ENCODE measurements around the gene FLYWCH2.
"Not testable (repeated sequence)": the region's sequence is repeated elsewhere in the genome, so short reads cannot be mapped to it uniquely, and the experiment has no call there.

Gene FLYWCH2

GRCh38 chr16:2911638-2912329, 28.8 kb downstream of the FLYWCH2 start, which contains the start of gene FLYWCH1:
TSS of gene FLYWCH1 (plus strand) at chr16:2911931. CDS start at chr16:2929686, 17,755 bp downstream.
- peak; percentile 78 to 99 (median 97) for DNase-seq

GRCh38 chr16:2912330-2913199, 29.6 kb downstream of the FLYWCH2 start:
- DNase-seq = peak in 20 of 58 donors; percentile 4 to 57 (median 36)

DNA sequence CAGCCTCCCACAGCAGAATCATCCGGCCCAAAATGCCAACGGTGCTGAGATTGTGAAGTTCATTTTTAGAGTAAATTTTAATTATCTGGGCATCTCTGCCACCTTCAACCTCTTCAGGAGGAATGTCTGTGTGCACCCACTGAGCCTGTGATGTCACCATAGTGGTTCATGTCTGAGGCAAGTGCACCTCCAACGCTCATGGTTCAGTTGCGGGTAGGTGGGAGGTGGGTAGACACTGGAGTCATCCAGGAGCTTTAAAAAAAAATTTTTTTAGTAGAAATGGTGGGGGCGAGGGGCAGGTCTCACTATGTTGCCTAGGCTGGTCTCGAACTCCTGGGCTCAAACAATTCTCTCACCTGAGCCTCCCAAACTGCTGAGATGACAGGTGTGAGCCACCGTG, 30.6 kb downstream of the FLYWCH2 start:
- DNase-seq = peak in 1 of 58 donors; percentile 12

DNA sequence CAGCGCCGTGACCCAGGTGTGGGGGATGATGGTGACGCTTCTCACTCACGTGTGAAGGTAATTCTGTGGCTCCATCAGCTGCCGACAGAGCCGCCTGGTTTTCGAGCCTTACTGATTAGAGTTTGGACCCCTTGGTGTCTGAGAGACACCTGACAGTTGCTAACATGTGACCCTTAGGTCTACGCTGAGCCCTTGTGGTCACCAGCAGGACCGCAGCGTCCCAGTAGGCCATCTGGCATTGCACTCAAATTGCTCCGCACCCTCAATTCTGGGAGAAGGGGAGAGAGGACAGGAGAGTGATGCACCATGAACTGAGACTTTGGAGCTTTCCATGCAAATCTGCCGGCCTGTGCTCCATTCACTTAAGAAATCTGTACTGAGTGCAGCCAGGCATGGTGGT, 31.2 kb downstream of the FLYWCH2 start:
- DNase-seq = no peak

GRCh38 chr16:2915196-2915929, 32.3 kb downstream of the FLYWCH2 start:
- no peak for DNase-seq

DNA sequence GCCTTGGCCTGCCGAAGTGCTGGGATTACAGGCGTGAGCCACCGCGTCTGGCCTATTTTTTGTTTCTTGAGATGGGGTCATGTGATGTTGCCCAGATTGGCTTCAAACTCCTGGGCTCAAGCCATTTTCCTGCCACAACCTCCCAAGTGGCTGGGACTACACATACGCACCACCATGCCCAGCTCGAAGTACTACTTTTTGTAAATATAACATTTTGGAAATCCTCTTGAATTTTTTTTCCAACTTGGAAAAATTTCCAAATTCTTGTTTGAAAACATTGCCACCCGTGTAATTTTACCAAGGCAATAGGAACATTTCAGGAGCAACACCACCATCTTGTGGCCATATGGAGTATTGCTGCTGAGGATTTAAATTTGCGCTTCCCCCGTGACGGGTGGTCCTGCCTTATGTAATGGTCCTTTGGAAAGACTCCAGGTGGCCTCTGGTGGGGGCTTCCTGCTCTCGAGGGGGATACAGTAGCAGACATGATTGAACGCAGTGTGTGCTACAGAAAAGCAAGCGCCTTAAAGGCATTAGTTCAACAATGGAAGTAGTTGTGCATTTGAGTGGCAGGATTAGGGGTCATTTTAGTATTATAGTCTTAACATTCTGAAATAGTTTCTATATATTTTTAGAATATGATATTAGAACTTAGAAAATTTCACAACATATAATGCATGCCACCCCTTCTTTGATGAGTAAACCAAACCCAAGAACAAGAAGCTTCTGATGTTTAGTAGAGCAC, 36.7 kb downstream of the FLYWCH2 start:
- DNase-seq = peak in 42 of 58 donors; percentile 8 to 67 (median 35)

- no peak for DNase-seq
Measured at GRCh38 chr16:2923481-2923880, 40.5 kb downstream of the FLYWCH2 start.

DNA sequence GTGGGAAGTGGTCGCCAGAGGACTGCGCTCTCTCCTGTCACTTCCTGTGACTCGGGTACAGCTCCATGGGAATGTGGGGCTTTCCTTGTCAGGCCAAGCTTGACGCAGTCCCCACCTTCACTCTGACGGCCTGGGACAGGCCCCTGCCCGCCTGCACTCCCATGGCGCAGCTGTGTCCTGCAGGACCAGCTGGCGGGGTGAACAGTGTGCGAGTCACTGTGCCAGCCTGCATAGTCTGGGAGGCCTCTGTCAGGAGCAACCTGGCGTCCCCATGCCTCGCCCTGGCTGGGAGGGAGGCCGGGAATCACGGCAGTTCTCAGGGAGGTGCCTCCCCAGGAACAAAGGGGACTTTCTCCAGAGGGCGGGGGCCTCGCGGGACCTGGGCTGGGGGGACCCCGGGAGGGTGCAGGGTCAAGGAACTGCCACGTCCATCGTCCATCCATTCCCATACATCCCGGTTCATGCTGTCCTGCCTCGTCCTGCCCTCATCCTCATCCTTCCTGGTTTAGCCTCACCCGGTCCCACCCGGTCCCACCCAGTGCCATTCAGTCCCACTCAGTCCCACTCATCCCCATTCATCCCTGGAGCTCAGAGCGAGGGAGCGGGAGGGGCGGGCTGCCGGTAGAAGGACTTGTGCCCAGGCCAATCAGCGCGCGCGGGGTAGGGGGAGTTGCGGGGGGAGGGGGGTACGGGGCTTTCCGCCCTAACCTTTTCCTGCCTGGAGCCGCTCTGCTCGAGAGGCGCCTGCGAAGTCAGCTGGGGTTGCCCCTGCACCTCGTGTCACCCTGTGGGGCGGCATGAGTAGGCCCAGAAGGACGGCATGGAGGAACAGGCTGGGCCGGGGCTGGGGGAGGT, 42.1 kb downstream of the FLYWCH2 start:
- peak in 3 of 58 donors; percentile 16 to 33 (median 16) for DNase-seq

GRCh38 chr16:2925951-2926649, 43.1 kb downstream of the FLYWCH2 start:
- no peak for DNase-seq

GRCh38 chr16:2926650-2926999, 43.6 kb downstream of the FLYWCH2 start:
- DNase-seq = no peak

DNA sequence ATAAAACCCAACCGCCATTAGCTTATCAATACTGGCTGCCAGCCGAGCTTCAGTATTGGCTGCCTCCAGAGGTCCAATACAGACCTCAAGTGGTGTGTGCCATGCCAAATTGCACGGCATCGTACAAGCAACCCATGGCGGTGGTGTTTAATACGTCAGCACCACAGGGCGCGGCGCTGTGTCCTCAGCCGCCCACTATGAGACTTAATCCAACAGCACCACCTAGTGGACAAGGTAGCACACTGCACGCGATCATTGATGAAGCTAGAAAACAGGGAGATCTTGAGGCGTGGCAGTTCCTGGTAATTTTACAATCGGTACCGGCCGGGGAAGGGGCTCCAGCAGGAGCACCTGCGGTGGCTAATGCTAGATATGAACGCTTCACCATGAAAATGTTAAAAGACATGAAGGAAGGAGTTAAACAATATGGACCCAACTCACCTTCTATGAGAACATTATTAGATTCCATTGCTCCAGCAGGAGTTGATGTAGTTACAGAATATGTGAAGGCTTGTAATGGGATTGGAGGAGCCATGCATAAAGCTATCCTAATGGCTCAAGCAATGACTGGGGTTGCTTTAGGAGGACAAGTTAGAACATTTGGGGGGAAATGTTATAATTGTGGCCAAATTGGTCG, 44.1 kb downstream of the FLYWCH2 start:
- DNase-seq = peak in 55 of 58 donors; percentile 7 to 88 (median 65)

DNA sequence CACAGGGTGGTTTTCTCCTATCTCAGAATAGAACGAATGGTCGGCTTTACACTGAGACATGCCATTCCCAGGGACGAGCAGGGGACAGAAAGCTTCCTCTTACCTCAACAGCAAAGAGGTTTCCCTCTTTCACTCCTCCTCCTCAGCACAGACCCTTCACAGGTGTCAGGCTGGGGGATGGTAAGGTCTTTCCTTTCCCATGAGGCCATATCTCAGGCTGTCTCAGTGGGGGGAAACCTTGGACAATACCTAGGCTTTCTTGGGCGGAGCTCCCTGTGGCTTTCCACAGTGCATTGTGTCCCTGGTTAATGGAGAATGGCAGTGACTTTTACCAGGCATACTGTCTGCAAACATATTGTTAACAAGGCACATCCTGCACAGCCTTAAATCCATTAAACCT, 45.1 kb downstream of the FLYWCH2 start:
- DNase-seq = not testable (repeated sequence)

- DNase-seq = no peak
Measured at GRCh38 chr16:2928796-2929195, 45.8 kb downstream of the FLYWCH2 start.

GRCh38 chr16:2929693-2930092, 46.7 kb downstream of the FLYWCH2 start:
- DNase-seq = no peak

- DNase-seq = no peak
Measured at GRCh38 chr16:2930236-2930635, 47.2 kb downstream of the FLYWCH2 start.

DNA sequence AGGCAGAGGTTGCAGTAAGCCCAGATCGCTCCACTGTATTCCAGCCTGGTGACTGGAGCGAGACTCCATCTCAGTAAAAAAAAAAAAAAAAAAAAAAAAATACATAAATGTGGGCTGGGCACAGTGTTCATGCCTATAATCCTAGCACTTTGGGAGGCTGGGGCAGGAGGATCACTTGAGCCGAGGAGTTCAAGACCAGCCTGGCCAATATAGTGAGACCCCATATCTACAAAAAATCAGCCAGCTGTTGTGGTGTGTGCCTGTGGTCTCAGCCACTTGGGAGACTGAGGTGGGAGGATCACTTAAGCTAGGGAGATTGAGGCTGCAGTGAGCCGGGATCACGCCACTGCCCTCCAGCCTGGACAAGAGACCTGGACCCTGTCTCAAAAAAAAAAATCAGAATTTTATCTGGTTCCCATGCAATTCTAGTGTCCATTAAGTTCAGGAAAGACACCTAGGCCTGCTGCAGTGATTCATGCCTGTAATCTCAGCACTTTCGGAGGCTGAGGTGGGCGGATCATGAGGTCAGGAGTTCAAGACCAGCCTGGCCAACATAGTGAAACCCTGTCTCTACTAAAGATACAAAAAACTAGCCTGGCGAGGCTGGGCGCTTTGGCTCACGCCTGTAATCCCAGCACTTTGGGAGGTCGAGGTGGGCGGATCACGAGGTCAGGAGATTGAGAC, 48.4 kb downstream of the FLYWCH2 start:
- DNase-seq = not testable (repeated sequence)

GRCh38 chr16:2933136-2933535, 50.1 kb downstream of the FLYWCH2 start:
- DNase-seq = no peak

DNA sequence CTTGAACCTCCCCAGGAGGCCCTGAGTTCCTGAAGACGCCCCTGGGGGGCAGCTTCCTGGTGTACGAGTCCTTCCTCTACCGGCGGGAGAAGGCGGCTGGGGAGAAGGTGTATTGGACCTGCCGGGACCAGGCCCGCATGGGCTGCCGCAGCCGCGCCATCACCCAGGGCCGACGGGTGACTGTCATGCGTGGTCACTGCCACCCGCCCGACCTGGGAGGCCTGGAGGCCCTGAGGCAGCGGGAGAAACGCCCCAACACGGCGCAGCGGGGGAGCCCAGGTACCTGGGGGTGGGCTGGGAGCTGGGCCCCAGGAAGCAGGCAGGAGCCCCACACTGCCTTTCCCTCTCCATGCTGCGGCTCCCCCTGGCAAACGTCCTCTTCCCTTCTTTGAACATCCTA, 50.7 kb downstream of the FLYWCH2 start:
- DNase-seq = no peak
